HepG2 (cell line): Measurements from ENCODE around the gene CTNNBL1. TPM values are rescaled to one million over a fixed set of nuclear protein-coding genes. Genes with fewer than 3 reads are reported as not detected.

Experiments
- polyA plus RNA-seq, 8 experiments: library from polyadenylated mRNA; depleted of rRNA in 3 of 8; stranded (reverse) in 7 of 8; unstranded in 1 of 8; fragments of >200 nt; fragmentation: Illumina TruSeq in 4 of 8; extraction: Trizol in 4 of 8; gene quantifications; 2 replicates each; pipeline versions ENCODE4 v1.2.1 to v1.2.3, GENCODE V29; 2011 to 2016; ENCODE audit warnings: low read depth in 4 of 8, missing spikeins in 1 of 8, mixed read lengths in 1 of 8; ENCODE audit not compliant: insufficient read depth in 1 of 8
- total RNA-seq, 5 experiments: library from RNA; depleted of rRNA; stranded (reverse); fragments of >200 nt; fragmentation: Illumina TruSeq; extraction: Trizol; gene quantifications; 2 replicates each; pipeline ENCODE4 v1.2.3, GENCODE V29; 2016; ENCODE audit warnings: low read depth in 1 of 5

Gene CTNNBL1
- total and polyA plus RNA-seq, 2 of the 13 experiments (the other 11 are each of a cell fraction or from before 2014, with no cell fraction given): 49.3 to 94.6 TPM

Other genes with a start within 250 kb of the CTNNBL1 start
- not detected in 2 replicates for gene NNAT, start 172.8 kb upstream of the CTNNBL1 start, total RNA-seq (2016; rRNA removed; fragmentation: Illumina TruSeq; extraction: Trizol)
- not detected in 2 replicates for gene NNAT, start 172.8 kb upstream of the CTNNBL1 start, polyA plus RNA-seq (2011; rRNA removed)
- gene BLCAP, start 166.2 kb upstream of the CTNNBL1 start, total RNA-seq (2016; rRNA removed; fragmentation: Illumina TruSeq; extraction: Trizol): 34.9 and 52.4 TPM in 2 replicates
- 86.8 and 87.3 TPM in 2 replicates for gene BLCAP, start 166.2 kb upstream of the CTNNBL1 start, polyA plus RNA-seq (2011; rRNA removed)
- gene VSTM2L, start 209.1 kb downstream of the CTNNBL1 start, total RNA-seq (2016; rRNA removed; fragmentation: Illumina TruSeq; extraction: Trizol): not detected in 2 replicates
- 0.03 TPM in 1 of 2 replicates, not detected in the other for gene VSTM2L, start 209.1 kb downstream of the CTNNBL1 start, polyA plus RNA-seq (2011; rRNA removed)